ENCODE measurements around the gene CACNG3.
A peak's percentile ranks its signal among the peaks of the same experiment; 100 is the strongest.
"Not testable (repeated sequence)": the region's sequence is repeated elsewhere in the genome, so short reads cannot be mapped to it uniquely, and the experiment has no call there.

The CACNG3 gene

GRCh38 chr16:24255456-24256371, at the start of gene CACNG3:
Gene CACNG3, plus strand, starts transcription at chr16:24256335. Its CDS starts 420 bp downstream, at chr16:24256755.
- peak; percentile 50 for DNase-seq

- DNase-seq = no peak
These were observed 49.2 kb upstream of the CACNG3 start for GRCh38 chr16:24206926-24207325.

- no peak for DNase-seq
These were observed 47.4 kb upstream of the CACNG3 start for GRCh38 chr16:24208710-24209109.

GRCh38 chr16:24214992-24215391, 41.1 kb upstream of the CACNG3 start:
- no peak for DNase-seq

GRCh38 chr16:24216961-24217360, 39.2 kb upstream of the CACNG3 start:
- no peak for DNase-seq

- no peak for DNase-seq
These were observed 38.7 kb upstream of the CACNG3 start for GRCh38 chr16:24217461-24217860.

- DNase-seq = no peak
These were observed 37.8 kb upstream of the CACNG3 start for GRCh38 chr16:24218299-24218698.

GRCh38 chr16:24221219-24221618, 34.9 kb upstream of the CACNG3 start:
- no peak for DNase-seq

- DNase-seq = no peak
These were observed 27.6 kb upstream of the CACNG3 start for GRCh38 chr16:24228514-24228913.

GRCh38 chr16:24232936-24233335, 23.2 kb upstream of the CACNG3 start:
- no peak for DNase-seq

GRCh38 chr16:24234737-24235136, 21.4 kb upstream of the CACNG3 start:
- no peak for DNase-seq

- no peak for DNase-seq
These were observed 20.3 kb upstream of the CACNG3 start for GRCh38 chr16:24235806-24236205.

GRCh38 chr16:24238846-24239245, 17.3 kb upstream of the CACNG3 start:
- DNase-seq = not testable (repeated sequence)

- no peak for DNase-seq
These were observed 9.1 kb upstream of the CACNG3 start for GRCh38 chr16:24246911-24247607.

- peak; percentile 80 for DNase-seq
These were observed 2.9 kb upstream of the CACNG3 start for GRCh38 chr16:24253192-24253591.

GRCh38 chr16:24257958-24258357, 1.8 kb downstream of the CACNG3 start:
- peak; percentile 23 for DNase-seq

GRCh38 chr16:24258791-24259190, 2.7 kb downstream of the CACNG3 start:
- DNase-seq = no peak

GRCh38 chr16:24262816-24263215, 6.7 kb downstream of the CACNG3 start:
- DNase-seq = no peak

- DNase-seq = no peak
These were observed 14.7 kb downstream of the CACNG3 start for GRCh38 chr16:24270721-24271442.

GRCh38 chr16:24272379-24272778, 16.2 kb downstream of the CACNG3 start:
- DNase-seq = no peak

- no peak for DNase-seq
These were observed 17.5 kb downstream of the CACNG3 start for GRCh38 chr16:24273508-24274182.

- DNase-seq = no peak
These were observed 19.3 kb downstream of the CACNG3 start for GRCh38 chr16:24275413-24275812.

GRCh38 chr16:24279982-24280515, 23.9 kb downstream of the CACNG3 start:
- no peak for DNase-seq

All from NCI-H69 (cell line).